Kidney capillary endothelial cell (primary cell): ENCODE measurements around the gene STAT1.

Source experiments
- DNase-seq: peaks from one replicate; pipeline ENCODE4 v3.0.0-alpha.2; 2018; ENCODE audit warnings: low spot score

Gene STAT1

GRCh38 chr2:190959911-190960788, 53.8 kb downstream of the STAT1 start:
- DNase-seq: no peak

- DNase-seq: no peak
Measured at GRCh38 chr2:190953257-190953656, 60.7 kb downstream of the STAT1 start.

GRCh38 chr2:190950566-190950991, 63.4 kb downstream of the STAT1 start:
- DNase-seq: no peak

GRCh38 chr2:190948671-190949070, 65.3 kb downstream of the STAT1 start:
- DNase-seq: no peak

GRCh38 chr2:190947711-190948251, 66.2 kb downstream of the STAT1 start:
- DNase-seq: no peak

GRCh38 chr2:190947141-190947540, 66.8 kb downstream of the STAT1 start:
- no peak for DNase-seq

- no peak for DNase-seq
Measured at GRCh38 chr2:190943706-190944105, 70.3 kb downstream of the STAT1 start.

- DNase-seq: no peak
Measured at GRCh38 chr2:190942697-190943096, 71.3 kb downstream of the STAT1 start.

GRCh38 chr2:190941571-190941970, 72.4 kb downstream of the STAT1 start:
- DNase-seq: no peak

- no peak for DNase-seq
Measured at GRCh38 chr2:190940454-190940853, 73.5 kb downstream of the STAT1 start.

- no peak for DNase-seq
Measured at GRCh38 chr2:190938771-190939335, 75.1 kb downstream of the STAT1 start.

GRCh38 chr2:190935054-190935453, 78.9 kb downstream of the STAT1 start:
- no peak for DNase-seq

- DNase-seq: no peak
Measured at GRCh38 chr2:190933361-190933760, 80.6 kb downstream of the STAT1 start.

GRCh38 chr2:190932514-190932913, 81.5 kb downstream of the STAT1 start:
- no peak for DNase-seq

- no peak for DNase-seq
Measured at GRCh38 chr2:190930411-190930810, 83.6 kb downstream of the STAT1 start.

GRCh38 chr2:190929919-190930318, 84.1 kb downstream of the STAT1 start:
- no peak for DNase-seq

GRCh38 chr2:190927301-190927700, 86.7 kb downstream of the STAT1 start:
- no peak for DNase-seq

GRCh38 chr2:190922376-190922775, 91.6 kb downstream of the STAT1 start:
- no peak for DNase-seq

GRCh38 chr2:190920085-190920484, 93.9 kb downstream of the STAT1 start:
- DNase-seq: no peak
